HG03139 (cell line): Measurements from ENCODE around the gene CNOT2.
"Not testable (repeated sequence)": the region's sequence is repeated elsewhere in the genome, so short reads cannot be mapped to it uniquely, and the experiment has no call there.

Source experiments
- ATAC-seq: cut with Tn5 transposase; IDR thresholded peaks from one replicate; pipeline ENCODE4 v1.9.1; 2021; ENCODE audit not compliant: unreplicated experiment

Gene CNOT2

GRCh38 chr12:70304684-70305555 lies 61.7 kb downstream of the CNOT2 start:
- not testable (repeated sequence) for ATAC-seq

- ATAC-seq, result no peak
Observed at GRCh38 chr12:70305794-70306193, 62.6 kb downstream of the CNOT2 start.

- ATAC-seq, result no peak
Observed at GRCh38 chr12:70306676-70307075, 63.4 kb downstream of the CNOT2 start.

- no peak for ATAC-seq
Observed at GRCh38 chr12:70307868-70308267, 64.6 kb downstream of the CNOT2 start.

GRCh38 chr12:70309348-70309747 lies 66.1 kb downstream of the CNOT2 start:
- no peak for ATAC-seq

GRCh38 chr12:70314145-70314544 lies 70.9 kb downstream of the CNOT2 start:
- ATAC-seq, result no peak

- peak; percentile 89 for ATAC-seq
Observed at GRCh38 chr12:70317781-70318180, 74.5 kb downstream of the CNOT2 start.

GRCh38 chr12:70319605-70320004 lies 76.4 kb downstream of the CNOT2 start:
- no peak for ATAC-seq

GRCh38 chr12:70321191-70321590 lies 78.0 kb downstream of the CNOT2 start:
- ATAC-seq, result no peak

- ATAC-seq, result no peak
Observed at GRCh38 chr12:70327541-70327940, 84.3 kb downstream of the CNOT2 start.

GRCh38 chr12:70329728-70330127 lies 86.5 kb downstream of the CNOT2 start:
- ATAC-seq, result no peak

GRCh38 chr12:70330158-70330557 lies 86.9 kb downstream of the CNOT2 start:
- ATAC-seq, result no peak

GRCh38 chr12:70332236-70332635 lies 89.0 kb downstream of the CNOT2 start:
- ATAC-seq, result no peak

GRCh38 chr12:70334742-70335141 lies 91.5 kb downstream of the CNOT2 start:
- no peak for ATAC-seq

- ATAC-seq, result no peak
Observed at GRCh38 chr12:70338531-70338930, 95.3 kb downstream of the CNOT2 start.

GRCh38 chr12:70351076-70351475 lies 107.8 kb downstream of the CNOT2 start:
- no peak for ATAC-seq

GRCh38 chr12:70353780-70354660 lies 110.8 kb downstream of the CNOT2 start:
- ATAC-seq, result no peak

GRCh38 chr12:70354787-70355186 lies 111.6 kb downstream of the CNOT2 start:
- no peak for ATAC-seq

- no peak for ATAC-seq
Observed at GRCh38 chr12:70355972-70356371, 112.7 kb downstream of the CNOT2 start.

GRCh38 chr12:70359458-70360197 lies 116.4 kb downstream of the CNOT2 start:
- no peak for ATAC-seq

- ATAC-seq, result no peak
Observed at GRCh38 chr12:70360218-70360617, 117.0 kb downstream of the CNOT2 start.
